Spleen (tissue), 11 donors: Measurements from ENCODE around the gene C3orf18. TPM values are rescaled to one million over a fixed set of nuclear protein-coding genes. Genes with fewer than 3 reads are reported as not detected.

Experiments
- DNase-seq: peaks from one replicate; pipeline ENCODE4 v3.0.0-alpha.2; 2020
- H3K27ac ChIP-seq, 8 donors: fragments of 200-600 bp; sonication (generic) in 7 of 8; 1 replicate in 4 of 8; 2 replicates in 4 of 8; pipeline versions ENCODE4 v1.5.0 to v1.8.0; 2016 to 2021; ENCODE audit warnings: inconsistent platforms in 4 of 8, mild to moderate bottlenecking in 4 of 8, moderate library complexity in 1 of 8
- H3K27me3 ChIP-seq, 7 donors: fragments of 200-600 bp; sonication (generic) in 6 of 7; replicated peaks in 1 of 7; 1 replicate in 4 of 7; 2 replicates in 3 of 7; pipeline versions ENCODE4 v1.5.0 to v1.8.0; 2016 to 2021; ENCODE audit warnings: inconsistent platforms in 3 of 7, mild to moderate bottlenecking in 1 of 7
- H3K36me3 ChIP-seq, 6 donors: fragments of 200-600 bp; sonication (generic) in 5 of 6; 1 replicate in 4 of 6; 2 replicates in 2 of 6; pipeline versions ENCODE4 v1.5.0 to v1.8.0; 2016 to 2021; ENCODE audit warnings: inconsistent platforms in 2 of 6
- H3K4me1 ChIP-seq, 6 donors: fragments of 200-600 bp; sonication (generic) in 5 of 6; 1 replicate in 3 of 6; 2 replicates in 3 of 6; pipeline versions ENCODE4 v1.5.0 to v1.8.0; 2016 to 2021; ENCODE audit warnings: inconsistent platforms in 3 of 6
- H3K4me3 ChIP-seq, 8 donors: fragments of 200-600 bp; sonication (generic) in 7 of 8; 1 replicate in 4 of 8; 2 replicates in 4 of 8; pipeline versions ENCODE4 v1.5.0 to v1.8.0; 2016 to 2021; ENCODE audit warnings: inconsistent platforms in 4 of 8, mild to moderate bottlenecking in 4 of 8, moderate library complexity in 2 of 8
- H3K9me3 ChIP-seq, 8 donors: fragments of 200-600 bp; sonication (generic) in 7 of 8; 1 replicate in 4 of 8; 2 replicates in 4 of 8; pipeline versions ENCODE4 v1.5.0 to v1.8.0; 2016 to 2021; ENCODE audit warnings: inconsistent platforms in 4 of 8
- CTCF ChIP-seq, 11 experiments: fragments of 200-600 bp in 7 of 11; fragments of 450-650 bp in 4 of 11; sonication (generic) in 4 of 11; IDR thresholded peaks in 8 of 11; conservative IDR thresholded peaks in 3 of 11; 1 replicate in 7 of 11; 2 replicates in 4 of 11; pipeline versions ENCODE4 v1.4.0 to v1.8.0; 2016 to 2021; ENCODE audit warnings: antibody characterized with exemption in 11 of 11, inconsistent platforms in 4 of 11, mild to moderate bottlenecking in 1 of 11
- POLR2A ChIP-seq, 3 donors: fragments of 450-650 bp; IDR thresholded peaks; one replicate each; pipeline ENCODE4 v1.5.1; 2017; ENCODE audit warnings: antibody characterized with exemption in 3 of 3, mild to moderate bottlenecking in 1 of 3
- POLR2AphosphoS5 ChIP-seq, 3 donors: sonication (generic); formaldehyde crosslinking; IDR thresholded peaks; one replicate each; pipeline ENCODE4 v1.5.1; 2017; ENCODE audit warnings: antibody characterized with exemption in 3 of 3
- WGBS, 5 donors: extraction: QIAGEN DNeasy Blood & Tissue Kit in 3 of 5; methylation state at CpG; one replicate each; pipeline versions ENCODE4 v1.1.5 to v1.1.7; 2013 to 2018; 5-methylcytosine and 5-hydroxymethylcytosine counted together
- intact Hi-C: fragments of 100-400 bp; cut with DNase I; formaldehyde crosslinking; loops from one replicate; pipeline ENCODE4 v1.15.0; 2023; ENCODE audit warnings: low total_unique reads
- polyA plus RNA-seq, 3 donors: library from polyadenylated mRNA; stranded (reverse); fragments of 200-250 nt; gene quantifications; one replicate each; pipeline ENCODE4 v1.2.1, GENCODE V29; 2013
- total RNA-seq, 7 donors: library from RNA; depleted of rRNA in 3 of 7; stranded (reverse); fragments of >200 nt in 3 of 7; fragmentation: NEBNext Ultra II Directional in 4 of 7; extraction: Animal tissue kit (Norgen Biotek cat#: 25700) in 4 of 7; gene quantifications; one replicate each; pipeline versions ENCODE4 v1.1.0 to v1.2.1, GENCODE V29; 2016 to 2021
- donor health status: healthy with polysubstance abuse.
- donor health status: DM: no; HTN: no; CAD: no; lungs with moderate emphysema.
- donor health status: DM: no; HTN: no; CAD: no.
- donor health status: Bipolar disorder and iron deficiency.
- donor health status: healthy.
- donor health status: DM: no; HTN: no; CAD: no.
- donor health status: DM: yes; HTN: yes; CAD: no.

C3orf18 gene
- total and polyA plus RNA-seq, 10 donors = 2.3 to 12.2 (median 5.1) TPM

GRCh38 chr3:50521572-50521971 is 46.0 kb downstream of the C3orf18 start:
- no peaks in the 10 kb centered on the region for H3K36me3 ChIP-seq
- intact Hi-C loops = no loop called here
- no peaks in the 10 kb centered on the region for H3K9me3 ChIP-seq
- peaks cover 2 to 17% (median 12%) of the 10 kb centered on the region in 6 donors for H3K4me1 ChIP-seq
- no peak overlapping the region for H3K4me3 ChIP-seq
- no peak for DNase-seq
- TF ChIP-seq POLR2AphosphoS5 (IDR thresholded peaks at IDR 0.05) (no peak), POLR2A (IDR thresholded peaks at IDR 0.05) (no peak), CTCF (IDR thresholded peaks at IDR 0.05 in 8 of 11, conservative IDR thresholded peaks at IDR 0.05 in 3 of 11) (no peak)
- WGBS, 5 donors = 81 to 100% (median 88%) methylated on average over 1 to 5 of the region's 5 CpGs
- peaks cover 0 to 3% (median 0%) of the 10 kb centered on the region in 7 donors for H3K27me3 ChIP-seq
- no peak overlapping the region for H3K27ac ChIP-seq

- no peak for DNase-seq
- no peak for TF ChIP-seq CTCF (IDR thresholded peaks at IDR 0.05 in 8 of 11, conservative IDR thresholded peaks at IDR 0.05 in 3 of 11)
- no peak for TF ChIP-seq POLR2AphosphoS5 (IDR thresholded peaks at IDR 0.05)
- no peak for TF ChIP-seq POLR2A (IDR thresholded peaks at IDR 0.05)
- intact Hi-C loops = no loop called here
- Histone ChIP-seq H3K27me3 (peaks cover 0 to 3% (median 0%) of the 10 kb centered on the region in 7 donors), H3K4me1 (peaks cover 8 to 24% (median 19%) of the 10 kb centered on the region in 6 donors), H3K4me3 (no peak overlapping the region), H3K36me3 (no peaks in the 10 kb centered on the region), H3K27ac (no peak overlapping the region), H3K9me3 (no peaks in the 10 kb centered on the region)
- 56 to 76% (median 64%) methylated on average over 3 of the region's 3 CpGs for WGBS, 5 donors
These were observed 46.7 kb downstream of the C3orf18 start for GRCh38 chr3:50520849-50521248.

GRCh38 chr3:50519471-50520089 is 48.0 kb downstream of the C3orf18 start:
- H3K27me3 ChIP-seq = peaks cover 0 to 3% (median 0%) of the 10 kb centered on the region in 7 donors
- WGBS, 5 donors = 16 to 26% (median 20%) methylated on average over 7 of the region's 7 CpGs
- TF ChIP-seq CTCF (IDR thresholded peaks at IDR 0.05 in 8 of 11, conservative IDR thresholded peaks at IDR 0.05 in 3 of 11) (peak; percentile 66 to 92 (median 87)), POLR2A (IDR thresholded peaks at IDR 0.05) (no peak), POLR2AphosphoS5 (IDR thresholded peaks at IDR 0.05) (peak in 1 of 3 donors; percentile 22)
- H3K36me3 ChIP-seq = no peaks in the 10 kb centered on the region
- H3K27ac ChIP-seq = no peak overlapping the region
- peak; percentile 88 for DNase-seq
- no peak overlapping the region for H3K4me3 ChIP-seq
- no peaks in the 10 kb centered on the region for H3K9me3 ChIP-seq
- intact Hi-C loops = no loop called here
- H3K4me1 ChIP-seq = peaks cover 16 to 35% (median 30%) of the 10 kb centered on the region in 6 donors

GRCh38 chr3:50518436-50518835 is 49.1 kb downstream of the C3orf18 start:
- intact Hi-C loops = no loop called here
- TF ChIP-seq POLR2AphosphoS5 (IDR thresholded peaks at IDR 0.05) = no peak
- no peak for TF ChIP-seq POLR2A (IDR thresholded peaks at IDR 0.05)
- TF ChIP-seq CTCF (IDR thresholded peaks at IDR 0.05 in 8 of 11, conservative IDR thresholded peaks at IDR 0.05 in 3 of 11) = no peak
- H3K27ac ChIP-seq = no peak overlapping the region

More at GRCh38 chr3:50518436-50518835, 49.1 kb downstream of the C3orf18 start:
- no peak for DNase-seq
- Histone ChIP-seq H3K27me3 (peaks cover 0 to 3% (median 0%) of the 10 kb centered on the region in 7 donors), H3K36me3 (no peaks in the 10 kb centered on the region), H3K4me3 (no peak overlapping the region), H3K9me3 (no peaks in the 10 kb centered on the region), H3K4me1 (peaks cover 16 to 35% (median 30%) of the 10 kb centered on the region in 6 donors)
- 86 to 96% (median 89%) methylated on average over 5 to 7 of the region's 7 CpGs for WGBS, 5 donors
